ENCODE data around the gene GRK4. TPM values are rescaled to one million over a fixed set of nuclear protein-coding genes. Genes with fewer than 3 reads are reported as not detected.

GRK4 gene
- total RNA-seq, 1 experiment from 2014 or later: 4.2 TPM

GRCh38 chr4:3071811-3072210 is 108.4 kb downstream of the GRK4 start:
- H3K79me2 ChIP-seq (ENCODE audit: insufficient read depth, low read length): peaks cover 19% of the 10 kb centered on the region
- CTCF ChIA-PET: no interaction called here
- intact Hi-C loops (cut with micrococcal nuclease): no loop called here
- H2AFZ ChIP-seq (ENCODE audit: low read depth, low read length, poor library complexity, severe bottlenecking): no peak overlapping the region
- BruUV-seq (replicated peaks): no TSS peak
- H3K9me3 ChIP-seq (ENCODE audit: control insufficient read depth in 1 of 2, insufficient read depth in 1 of 2, low read depth in 1 of 2, low read length in 2 of 2): no peaks in the 10 kb centered on the region
- POLR2A ChIA-PET: no interaction called here
- H3K36me3 ChIP-seq (ENCODE audit: control insufficient read depth in 1 of 2, insufficient read depth in 2 of 2, low read length in 2 of 2): no peaks in the 10 kb centered on the region
- H3K9me2 ChIP-seq (ENCODE audit: insufficient read depth): no peaks in the 10 kb centered on the region
- H3K4me1 ChIP-seq (ENCODE audit: control insufficient read depth in 1 of 2, insufficient read depth in 2 of 2, low read length in 2 of 2): peaks cover 12 to 18% of the 10 kb centered on the region in 2 experiments
- H3K4me2 ChIP-seq (ENCODE audit: low read length): no peak overlapping the region
- DNase-seq (ENCODE audit: low read depth, low spot score) (no peak), ATAC-seq (no peak)
- H3K4me3 ChIP-seq (replicated peaks in 1 of 2; ENCODE audit: low read depth in 1 of 2, low read length in 2 of 2): no peak overlapping the region
- RAD21 ChIA-PET (ENCODE audit: low non-redundant PET in 1 of 2, low total read pairs in 2 of 2, uncharacterized antibody in 2 of 2, unreplicated experiment in 2 of 2): no interaction called here
- TF ChIP-seq ZBTB33 (IDR thresholded peaks at IDR 0.05; ENCODE audit: extremely low read depth, insufficient replicate concordance, low read length): no peak
- no peak for TF ChIP-seq ATF3 (IDR thresholded peaks at IDR 0.05)
- TF ChIP-seq MAX (IDR thresholded peaks at IDR 0.05): no peak
- TF ChIP-seq ZNF274 (IDR thresholded peaks at IDR 0.05; ENCODE audit: low read depth, low read length): no peak
- no peak for TF ChIP-seq EZH2 (IDR thresholded peaks at IDR 0.05)
- TF ChIP-seq CEBPB (IDR thresholded peaks at IDR 0.05; ENCODE audit: low read depth): no peak
- TF ChIP-seq ELF1 (IDR thresholded peaks at IDR 0.05; ENCODE audit: borderline replicate concordance, low read depth): no peak
- no peak for TF ChIP-seq CBX3 (IDR thresholded peaks at IDR 0.05; ENCODE audit: low read depth)
- TF ChIP-seq POLR2A (IDR thresholded peaks at IDR 0.05; ENCODE audit: borderline replicate concordance, extremely low read depth, insufficient read depth, insufficient read length): no peak
- TF ChIP-seq CTCF (IDR thresholded peaks at IDR 0.05 in 2 of 3, conservative IDR thresholded peaks at IDR 0.05 in 1 of 3; ENCODE audit: borderline replicate concordance in 1 of 3, insufficient read depth in 1 of 3, low read depth in 2 of 3, low read length in 2 of 3): no peak
- TF ChIP-seq JUND (IDR thresholded peaks at IDR 0.05): no peak
- H3K27ac ChIP-seq (ENCODE audit: low read depth, low read length): no peak overlapping the region
- 0 out of 2 replicates have a peak, but pooled peaks cover 5% of the 10 kb centered on the region for H4K20me1 ChIP-seq (ENCODE audit: insufficient read depth)
- no peak overlapping the region for H3K9ac ChIP-seq (ENCODE audit: low read length)
- no peaks in the 10 kb centered on the region for H3K27me3 ChIP-seq (ENCODE audit: insufficient read depth, low read length)
